Esophagus muscularis mucosa (tissue), 4 donors: Measurements from ENCODE around the gene MROH2B.

Experiments used
- CTCF ChIP-seq, 3 experiments: fragments of 200-600 bp in 2 of 3; fragments of 450-650 bp in 1 of 3; sonication (generic) in 2 of 3; IDR thresholded peaks; one replicate each; pipeline ENCODE4 v1.5.1; 2017 to 2019; ENCODE audit warnings: antibody characterized with exemption in 3 of 3, mild to moderate bottlenecking in 2 of 3, moderate library complexity in 1 of 3
- EP300 ChIP-seq: sonication (generic); formaldehyde crosslinking; IDR thresholded peaks from one replicate; pipeline ENCODE4 v1.6.1; 2017; ENCODE audit warnings: antibody characterized with exemption
- POLR2A ChIP-seq: fragments of 450-650 bp; IDR thresholded peaks from one replicate; pipeline ENCODE4 v1.6.1; 2017; ENCODE audit warnings: antibody characterized with exemption, moderate library complexity, mild to moderate bottlenecking, low read depth
- POLR2AphosphoS5 ChIP-seq, 2 donors: sonication (generic); formaldehyde crosslinking; IDR thresholded peaks; one replicate each; pipeline ENCODE4 v1.6.1; 2017; ENCODE audit warnings: antibody characterized with exemption in 2 of 2

DNA sequence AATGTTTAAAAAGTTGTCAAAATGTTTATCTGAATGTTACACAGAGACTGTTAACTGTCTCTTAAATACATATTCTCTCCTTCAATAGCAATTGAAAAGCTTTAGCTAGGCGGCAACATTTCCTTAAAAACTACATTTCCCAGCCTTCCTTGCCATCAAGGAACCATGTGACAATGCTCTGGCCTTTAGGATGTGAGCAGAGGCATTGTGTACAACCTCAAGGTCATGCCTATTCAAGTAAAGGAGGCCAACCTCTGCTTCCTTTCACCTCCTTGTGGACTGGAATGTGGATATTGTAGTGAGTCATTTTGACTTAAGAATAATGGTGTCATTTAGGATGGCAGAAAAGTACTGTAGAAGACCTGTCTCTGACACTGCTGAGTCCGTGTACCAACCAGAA lies 23.7 kb upstream of the MROH2B start:
- TF ChIP-seq CTCF (IDR thresholded peaks at IDR 0.05), result no peak
- no peak for TF ChIP-seq POLR2AphosphoS5 (IDR thresholded peaks at IDR 0.05)
- TF ChIP-seq POLR2A, result no peak
- TF ChIP-seq EP300, result no peak
